Endothelial cell of hepatic sinusoid (primary cell): ENCODE data around the gene CEP72.

ENCODE experiments used
- in situ Hi-C: cut with HindIII; loops from 2 replicates; pipeline ENCODE4 v1.10.0; 2017; ENCODE audit warnings: low sequenced_read_pairs

Gene CEP72

DNA sequence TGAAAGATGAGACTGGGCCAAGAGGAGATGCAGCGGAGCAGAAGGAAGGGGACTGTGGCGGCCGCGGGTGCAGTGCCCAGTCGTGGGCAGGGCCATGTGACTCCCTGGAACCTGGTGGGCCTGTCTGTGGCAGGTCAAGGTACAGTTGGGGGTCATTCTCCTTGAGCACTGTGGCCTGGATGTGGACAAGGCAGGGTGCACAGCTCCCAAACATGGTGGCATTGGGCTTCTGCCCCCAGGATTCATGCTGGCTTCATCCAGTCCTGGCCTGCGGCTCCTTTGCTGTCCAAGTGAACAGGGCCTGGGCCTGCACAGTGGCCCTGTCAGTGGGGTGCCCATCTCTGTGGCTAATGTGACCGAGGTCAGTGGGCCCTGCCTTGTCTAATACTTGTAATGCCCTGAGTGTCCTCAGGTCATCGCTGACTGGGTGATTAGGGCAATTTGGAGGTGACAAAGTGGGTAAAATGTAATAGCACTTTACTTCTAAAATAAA lies 39.9 kb downstream of the CEP72 start:
- in situ Hi-C loops, result loop anchor here (10.0 kb wide), 1 partner anchor 147 kb away; no protein-coding TSS in a partner anchor

DNA sequence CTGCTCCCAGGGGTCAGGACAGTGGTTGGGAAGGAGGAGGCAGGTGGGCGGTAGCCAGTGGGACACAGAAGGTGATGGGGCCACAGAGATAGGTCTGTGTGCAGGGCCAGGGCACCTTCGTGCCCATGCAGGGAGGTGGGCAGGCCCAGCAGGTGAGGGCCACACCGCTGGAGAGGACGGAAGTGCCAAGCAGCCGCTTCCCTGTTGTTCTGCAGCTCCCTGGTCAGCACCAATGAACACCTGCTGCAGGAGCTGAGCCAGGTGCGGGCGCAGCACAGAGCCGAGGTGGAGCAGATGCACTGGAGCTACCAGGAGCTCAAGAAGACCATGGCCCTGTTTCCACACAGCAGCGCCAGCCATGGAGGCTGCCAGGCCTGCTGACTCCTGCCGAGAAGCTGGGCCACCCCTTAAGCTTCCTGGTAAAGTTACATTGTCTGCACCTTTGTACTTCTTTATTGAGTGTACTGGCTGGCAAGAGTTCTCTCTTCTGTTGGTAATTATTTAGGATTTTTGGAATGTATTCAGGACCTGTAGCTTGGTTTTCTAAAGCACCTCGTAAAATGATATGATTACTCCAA lies 40.7 kb downstream of the CEP72 start:
- in situ Hi-C loops, result loop anchor here (10.0 kb wide), 1 partner anchor 148 kb away; no protein-coding TSS in a partner anchor

GRCh38 chr5:654071-654778 lies 42.1 kb downstream of the CEP72 start:
- in situ Hi-C loops, result loop anchor here (10.0 kb wide), 1 partner anchor 149 kb away; no protein-coding TSS in a partner anchor

GRCh38 chr5:655406-655805 lies 43.3 kb downstream of the CEP72 start:
- in situ Hi-C loops, result loop anchor here (10.0 kb wide), 1 partner anchor 151 kb away; no protein-coding TSS in a partner anchor

DNA sequence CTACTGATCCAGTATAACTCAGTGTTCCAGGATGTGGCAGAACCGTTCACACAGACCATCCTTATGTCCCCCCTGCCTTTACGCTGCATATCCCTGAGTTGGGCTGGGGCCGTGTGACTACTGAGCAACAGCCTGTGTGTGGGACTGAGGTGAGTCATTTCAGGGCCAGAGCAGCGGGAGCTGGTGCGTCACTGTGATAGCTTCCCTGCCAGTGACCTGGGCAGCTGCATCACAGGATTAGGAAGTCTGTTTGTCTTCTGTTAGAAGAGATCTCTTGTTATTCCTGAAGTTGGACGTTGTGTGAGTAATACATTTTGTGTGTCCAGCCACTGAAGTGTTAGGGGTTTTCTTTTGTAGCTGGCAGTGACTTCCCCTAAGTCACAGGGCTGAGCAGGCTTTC lies 45.4 kb downstream of the CEP72 start:
- in situ Hi-C loops, result loop anchor here (10.0 kb wide), 1 partner anchor 153 kb away; no protein-coding TSS in a partner anchor

DNA sequence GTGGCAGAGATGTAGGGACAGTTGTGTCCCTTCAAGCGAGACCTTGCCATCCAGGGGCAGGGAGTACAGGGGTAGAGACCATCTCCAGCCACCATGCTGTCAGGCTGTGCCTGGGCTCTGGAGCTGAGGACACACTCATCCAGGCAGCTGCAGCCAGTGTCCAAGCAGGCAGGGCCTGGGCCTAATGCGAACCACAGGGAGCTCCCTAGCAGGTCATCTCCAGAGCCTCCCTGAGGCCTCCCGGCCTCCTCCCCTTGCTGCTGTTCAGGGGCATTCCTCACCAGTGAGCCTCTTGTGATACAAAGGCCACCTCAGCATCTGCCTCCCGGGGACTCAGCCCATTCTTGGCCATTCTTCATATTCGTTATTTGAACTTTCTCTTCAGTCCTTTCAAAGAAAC lies 46.0 kb downstream of the CEP72 start:
- in situ Hi-C loops, result loop anchor here (10.0 kb wide), 1 partner anchor 153 kb away; no protein-coding TSS in a partner anchor

GRCh38 chr5:659496-660263 lies 47.5 kb downstream of the CEP72 start:
- in situ Hi-C loops, result loop anchor here (10.0 kb wide), 1 partner anchor 155 kb away; no protein-coding TSS in a partner anchor

- in situ Hi-C loops, result no loop called here
Observed at GRCh38 chr5:660491-661030, 48.4 kb downstream of the CEP72 start.

DNA sequence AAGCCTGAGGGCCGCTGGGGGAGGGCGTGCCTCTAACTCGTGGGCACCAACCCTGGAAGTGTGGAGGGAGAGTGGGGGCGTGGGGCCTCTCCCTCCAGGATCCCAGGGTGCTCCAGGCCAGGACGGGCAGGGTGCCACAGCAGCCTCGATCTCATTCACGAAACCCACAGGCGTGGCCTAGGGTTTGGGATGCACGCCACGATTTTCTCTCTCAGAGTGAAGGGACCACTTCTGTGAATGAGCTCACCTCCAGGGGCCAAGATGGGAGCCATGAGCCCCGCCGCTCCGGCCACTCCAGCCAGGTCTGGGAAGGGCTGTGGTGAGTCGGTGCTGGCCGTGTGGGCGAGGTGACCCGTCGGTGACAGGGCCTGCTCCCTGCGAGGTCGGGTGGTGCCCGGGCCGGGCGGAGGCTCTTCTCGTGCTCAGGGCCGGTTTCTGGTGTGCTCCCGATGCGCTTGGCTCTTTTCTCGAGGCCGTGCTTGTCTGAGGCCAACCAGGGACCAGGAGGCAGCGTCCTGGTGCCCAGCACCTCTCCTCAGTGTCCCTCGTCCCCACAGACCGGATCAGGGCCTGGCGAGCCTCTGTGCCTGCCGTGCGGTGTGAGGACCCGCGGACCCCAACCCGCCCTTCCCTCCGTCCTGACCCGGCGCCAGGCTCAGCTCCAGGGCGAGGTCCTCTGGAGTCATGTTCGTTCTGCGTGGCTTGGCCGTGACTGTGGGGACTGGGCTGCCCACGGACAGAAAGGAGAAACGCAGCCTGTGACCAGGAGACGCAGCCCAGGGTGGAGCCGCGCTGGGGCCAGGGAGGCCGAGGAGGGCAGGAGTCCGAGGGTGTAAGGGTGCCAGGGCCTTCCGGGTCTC lies 50.0 kb downstream of the CEP72 start:
- in situ Hi-C loops, result no loop called here

DNA sequence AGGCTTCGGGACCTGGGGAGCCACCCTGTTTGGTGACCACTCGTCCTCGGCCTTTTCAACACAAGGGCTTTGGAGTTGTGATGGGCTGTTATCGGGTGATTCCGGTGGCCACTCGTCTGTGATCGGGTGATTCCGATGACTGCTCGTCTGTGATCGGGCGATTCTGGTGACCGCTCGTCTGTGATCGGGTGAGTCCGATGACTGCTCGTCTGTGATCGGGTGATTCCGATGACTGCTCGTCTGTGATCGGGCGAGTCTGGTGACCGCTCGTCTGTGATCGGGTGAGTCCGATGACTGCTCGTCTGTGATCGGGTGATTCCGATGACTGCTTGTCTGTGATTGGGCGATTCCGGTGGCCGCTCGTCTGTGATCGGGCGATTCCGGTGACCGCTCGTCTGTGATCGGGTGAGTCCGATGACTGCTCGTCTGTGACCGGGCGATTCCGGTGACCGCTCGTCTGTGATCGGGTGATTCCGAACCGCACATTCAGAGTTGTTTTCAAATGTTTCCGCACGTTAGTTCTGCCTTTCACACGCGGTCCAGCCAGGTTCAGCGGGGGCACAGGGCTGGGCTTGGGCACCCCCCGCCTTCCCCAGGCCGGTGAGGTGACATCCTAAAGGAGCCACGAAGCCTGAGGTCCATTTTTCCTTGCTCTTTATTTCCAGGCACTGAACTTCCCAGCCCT lies 50.8 kb downstream of the CEP72 start:
- in situ Hi-C loops, result no loop called here

DNA sequence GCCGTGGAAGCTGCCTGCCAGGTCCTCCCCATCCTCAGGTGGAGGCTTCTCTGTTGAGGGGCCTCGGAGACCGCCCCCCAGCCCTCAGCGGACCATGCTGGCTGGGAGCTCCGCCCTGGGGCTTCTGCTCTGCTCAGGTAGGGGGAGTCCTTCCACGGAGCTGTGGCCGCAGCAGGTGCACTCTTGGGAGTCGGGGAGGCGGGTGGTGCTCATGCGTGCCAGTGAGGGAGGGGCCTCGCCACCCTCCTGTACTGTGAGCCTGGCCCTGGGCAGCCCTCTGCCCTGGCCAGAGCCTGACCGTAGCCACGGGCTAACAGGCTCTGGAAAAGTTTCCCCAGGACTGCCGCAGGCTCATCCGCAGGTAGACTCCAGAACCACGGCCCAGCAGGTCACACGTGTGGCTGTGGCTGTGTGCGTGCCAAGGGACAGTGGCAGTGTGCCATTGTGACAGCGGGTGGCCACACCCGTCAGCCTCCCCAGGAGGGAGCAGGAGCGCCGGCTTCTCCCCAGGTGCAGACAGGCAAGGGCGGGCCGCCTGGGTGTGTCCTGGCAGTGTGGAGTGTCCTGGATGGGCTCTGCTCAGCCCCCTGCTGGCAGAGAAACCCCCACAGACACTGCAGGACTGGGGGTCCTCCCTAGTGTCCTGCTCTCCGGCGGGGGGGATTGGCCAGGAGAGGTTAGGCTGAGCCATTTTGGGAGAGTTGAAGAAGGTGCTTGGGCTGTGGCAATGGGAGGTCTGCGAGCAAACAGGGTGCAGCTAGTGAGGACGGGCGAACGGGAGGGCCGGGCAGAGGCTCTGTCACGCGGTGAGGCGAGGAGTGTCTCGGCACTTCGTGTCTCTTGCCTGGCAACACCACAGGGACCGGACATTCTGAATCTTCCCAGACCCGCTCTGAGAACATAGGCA lies 51.5 kb downstream of the CEP72 start:
- in situ Hi-C loops, result no loop called here

DNA sequence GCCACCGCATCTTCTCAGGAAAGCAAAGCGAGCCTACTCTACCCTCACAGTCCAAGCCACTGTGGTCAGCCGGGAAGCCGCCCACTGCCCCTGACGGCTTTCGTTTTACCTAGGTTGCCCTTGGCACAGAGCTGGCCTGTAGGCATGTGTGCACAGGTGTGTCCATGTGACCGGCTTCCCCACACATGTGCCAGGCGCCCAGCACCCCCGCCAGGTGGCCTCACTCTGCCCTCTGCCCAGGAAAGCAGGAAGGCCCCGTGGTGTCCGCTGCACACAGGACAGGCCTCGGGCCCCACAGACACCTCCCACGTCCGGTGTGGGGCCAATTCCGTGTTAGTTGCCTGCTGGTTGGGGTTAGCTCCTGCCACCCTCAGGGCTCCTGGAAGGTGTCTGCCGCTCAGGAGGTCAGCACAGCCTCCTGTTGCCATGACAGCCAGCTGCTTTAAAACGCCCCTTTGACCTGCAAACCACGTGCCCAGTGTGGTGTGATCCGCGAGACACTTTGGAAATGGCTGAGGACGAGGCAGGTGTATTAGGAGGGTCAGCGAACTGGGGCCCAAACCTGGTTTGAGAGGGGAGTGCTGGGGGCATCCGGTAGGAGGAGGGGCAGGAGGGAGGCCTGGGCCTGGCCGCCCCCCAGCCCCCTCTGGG lies 52.3 kb downstream of the CEP72 start:
- in situ Hi-C loops, result no loop called here

- in situ Hi-C loops, result loop anchor here (5.0 kb wide), 1 partner anchor 237 kb away; no protein-coding TSS in a partner anchor
Observed at GRCh38 chr5:664994-665360, 52.8 kb downstream of the CEP72 start.

GRCh38 chr5:665541-665955 lies 53.4 kb downstream of the CEP72 start:
- in situ Hi-C loops, result loop anchor here (5.0 kb wide), 1 partner anchor 237 kb away; no protein-coding TSS in a partner anchor

GRCh38 chr5:665956-666711 lies 54.0 kb downstream of the CEP72 start:
- in situ Hi-C loops, result loop anchor here (5.0 kb wide), 1 partner anchor 236 kb away; no protein-coding TSS in a partner anchor

- in situ Hi-C loops, result loop anchor here (5.0 kb wide), 1 partner anchor 235 kb away; no protein-coding TSS in a partner anchor
Observed at GRCh38 chr5:666816-667498, 54.8 kb downstream of the CEP72 start.
